ENCODE measurements around the gene MIDN. TPM values are rescaled to one million over a fixed set of nuclear protein-coding genes. Genes with fewer than 3 reads are reported as not detected.

MIDN gene
- total and polyA plus RNA-seq, 12 donors, result 8.6 to 189 (median 59.9) TPM

- 1 to 50% (median 2%) methylated on average over 2 to 84 of the region's 84 CpGs; no CpG with 5 or more reads in 1 of the 4 donors for WGBS, 4 donors
- peak overlapping the region; percentile 19 to 100 (median 83) for H3K27ac ChIP-seq
- H3K4me3 ChIP-seq, result peak overlapping the region in 2 of 4 donors; percentile 23 to 70
Measured at GRCh38 chr19:1266129-1266915, 17.9 kb downstream of the MIDN start.

GRCh38 chr19:1266916-1267476 lies 18.6 kb downstream of the MIDN start:
- H3K9me3 ChIP-seq (replicated peaks in 1 of 3), result no peaks in the 10 kb centered on the region
- intact Hi-C loops (cut with DNase I), result loop anchor here in 1 of 2 donors (2.0 kb wide), 1 partner anchor 22 kb away; no protein-coding TSS in a partner anchor
- 2 to 7% (median 2%) methylated on average over 10 to 59 of the region's 59 CpGs for WGBS, 4 donors
- H3K4me1 ChIP-seq (replicated peaks in 1 of 2), result peaks cover 59 to 68% of the 10 kb centered on the region in 2 donors
- peak overlapping the region in 4 of 5 donors; percentile 71 to 100 (median 86) for H3K27ac ChIP-seq
- peak overlapping the region in 2 of 4 donors; percentile 23 to 70 for H3K4me3 ChIP-seq
- TF ChIP-seq POLR2A (IDR thresholded peaks at IDR 0.05) (no peak), CTCF (IDR thresholded peaks at IDR 0.05) (peak; percentile 76 to 99 (median 94))
- H3K27me3 ChIP-seq, result no peaks in the 10 kb centered on the region
- peaks cover 0 to 15% of the 10 kb centered on the region in 2 donors for H3K36me3 ChIP-seq (replicated peaks in 1 of 2)
- DNase-seq, result peak; percentile 58 to 88 (median 77)

More at GRCh38 chr19:1266129-1266915, 17.9 kb downstream of the MIDN start:
- H3K9me3 ChIP-seq (replicated peaks in 1 of 3), result no peaks in the 10 kb centered on the region
- DNase-seq, result peak; percentile 85 to 91 (median 87)
- H3K27me3 ChIP-seq, result no peaks in the 10 kb centered on the region
- peak in 1 of 6 experiments; percentile 13 for TF ChIP-seq CTCF (IDR thresholded peaks at IDR 0.05)
- TF ChIP-seq POLR2A (IDR thresholded peaks at IDR 0.05), result no peak
- H3K4me1 ChIP-seq (replicated peaks in 1 of 2), result peaks cover 60 to 68% of the 10 kb centered on the region in 2 donors
- intact Hi-C loops (cut with DNase I), result loop anchor here in 1 of 2 donors (2.0 kb wide), 1 partner anchor 22 kb away; no protein-coding TSS in a partner anchor
- H3K36me3 ChIP-seq (replicated peaks in 1 of 2), result peaks cover 0 to 8% of the 10 kb centered on the region in 2 donors

GRCh38 chr19:1267477-1268225 lies 19.3 kb downstream of the MIDN start:
- H3K27ac ChIP-seq, result peak overlapping the region in 1 of 5 donors; percentile 100
- H3K4me3 ChIP-seq, result no peak overlapping the region
- TF ChIP-seq POLR2A (IDR thresholded peaks at IDR 0.05) (no peak), CTCF (IDR thresholded peaks at IDR 0.05) (no peak)
- peak in 6 of 7 donors; percentile 48 to 84 (median 62) for DNase-seq
- WGBS, 4 donors, result 24 to 49% (median 40%) methylated on average over 16 to 35 of the region's 35 CpGs
- no peaks in the 10 kb centered on the region for H3K27me3 ChIP-seq
- no peaks in the 10 kb centered on the region for H3K9me3 ChIP-seq (replicated peaks in 1 of 3)
- peaks cover 53 to 68% of the 10 kb centered on the region in 2 donors for H3K4me1 ChIP-seq (replicated peaks in 1 of 2)
- H3K36me3 ChIP-seq (replicated peaks in 1 of 2), result peaks cover 0 to 22% of the 10 kb centered on the region in 2 donors
- intact Hi-C loops (cut with DNase I), result loop anchor here (2.0 kb wide), 1 partner anchor 23 kb away; no protein-coding TSS in a partner anchor

Data from adrenal gland (tissue), 12 donors.